ENCODE results near the gene MYH2. TPM values are rescaled to one million over a fixed set of nuclear protein-coding genes. Genes with fewer than 3 reads are reported as not detected.
"Not testable (repeated sequence)": the region's sequence is repeated elsewhere in the genome, so short reads cannot be mapped to it uniquely, and the experiment has no call there.

The MYH2 gene
- not detected for total RNA-seq

- DNase-seq (ENCODE audit: low spot score): no peak
- no peak for ATAC-seq
Observed at GRCh38 chr17:10549096-10549842, at the start of gene MYH2. MYH2 (minus strand) TSS chr17:10549658; CDS start chr17:10547920, 1,738 bp downstream.

- DNase-seq (ENCODE audit: low spot score) (no peak), ATAC-seq (no peak)
Observed at GRCh38 chr17:10598621-10599020, 49.2 kb upstream of the MYH2 start.

DNA sequence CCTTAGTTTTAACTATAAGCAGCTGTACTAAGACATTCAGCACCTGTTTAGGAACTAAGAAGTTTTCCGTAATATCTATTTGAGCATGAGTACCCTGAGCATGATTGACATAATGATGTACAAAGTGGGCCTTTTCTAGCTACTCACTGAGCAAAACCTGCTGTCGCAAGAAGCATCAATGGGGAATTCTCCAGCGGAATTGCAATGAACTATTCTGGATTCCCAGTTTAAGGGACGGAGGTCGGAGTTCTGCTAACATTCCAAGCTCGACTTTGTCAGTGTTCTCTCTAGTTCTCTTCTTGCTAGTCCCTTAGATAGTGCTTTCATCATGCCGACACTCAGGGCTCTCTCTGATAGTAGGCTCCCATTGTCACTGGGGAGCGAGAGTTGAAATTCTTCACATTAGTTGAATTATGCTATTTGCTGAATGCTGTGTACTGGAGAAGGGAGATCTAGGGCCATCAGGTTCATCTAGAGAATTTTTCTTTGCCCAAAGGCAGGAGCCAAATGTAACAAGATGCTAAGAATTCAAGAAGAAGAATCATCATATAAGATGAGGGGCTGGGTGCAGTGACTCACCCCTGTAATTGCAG lies 40.2 kb upstream of the MYH2 start:
- ATAC-seq: no peak
- no peak for DNase-seq (ENCODE audit: low spot score)

- ATAC-seq: no peak
Observed at GRCh38 chr17:10585529-10585928, 36.1 kb upstream of the MYH2 start.

DNA sequence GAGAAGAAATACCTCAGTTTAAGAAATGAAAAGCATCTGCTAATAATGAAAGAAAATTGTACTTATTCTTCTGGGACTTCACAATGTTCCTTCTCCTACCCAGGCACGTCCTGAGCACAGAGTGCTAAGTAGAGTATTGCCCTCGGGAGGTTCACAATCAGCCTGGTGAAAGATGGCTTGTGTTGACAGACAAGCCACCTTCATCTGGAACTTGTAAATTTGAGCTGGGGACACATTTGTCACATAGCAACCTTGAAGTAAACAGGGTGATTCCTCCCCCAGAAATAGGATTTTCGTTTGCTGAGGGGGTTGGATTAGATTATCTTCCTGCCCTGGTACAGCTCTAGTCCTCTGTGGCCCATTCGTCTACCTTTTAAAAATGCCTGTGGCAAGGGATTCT lies 34.4 kb upstream of the MYH2 start:
- DNase-seq (ENCODE audit: low spot score): no peak
- ATAC-seq: no peak

More at GRCh38 chr17:10585529-10585928, 36.1 kb upstream of the MYH2 start:
- no peak for DNase-seq (ENCODE audit: low spot score)

- DNase-seq (ENCODE audit: low spot score) (no peak), ATAC-seq (no peak)
Observed at GRCh38 chr17:10579270-10579669, 29.8 kb upstream of the MYH2 start.

GRCh38 chr17:10574324-10574723 lies 24.9 kb upstream of the MYH2 start:
- no peak for ATAC-seq

GRCh38 chr17:10563991-10564660 lies 14.7 kb upstream of the MYH2 start:
- ATAC-seq (no peak), DNase-seq (ENCODE audit: low spot score) (no peak)

More at GRCh38 chr17:10574324-10574723, 24.9 kb upstream of the MYH2 start:
- DNase-seq (ENCODE audit: low spot score): no peak

DNA sequence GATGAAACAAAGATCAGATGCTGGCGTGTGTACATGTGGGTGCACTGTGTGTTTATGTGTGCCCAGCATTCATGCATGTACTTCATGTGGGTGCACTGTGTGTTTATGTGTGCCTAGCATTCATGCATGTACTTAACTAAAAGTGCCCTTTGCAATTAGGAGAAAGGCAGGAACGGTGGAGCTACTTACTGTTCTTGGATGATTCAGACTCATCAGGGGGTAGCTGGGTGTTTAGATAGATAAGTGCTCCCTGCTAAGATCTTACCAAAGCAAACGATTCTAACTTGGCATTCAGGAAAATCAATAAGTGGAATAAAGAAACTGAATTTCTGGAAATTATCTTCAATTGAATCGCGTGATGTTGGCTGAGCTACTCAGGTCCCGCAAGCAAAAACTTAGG lies 8.6 kb upstream of the MYH2 start:
- ATAC-seq (no peak), DNase-seq (ENCODE audit: low spot score) (no peak)

DNA sequence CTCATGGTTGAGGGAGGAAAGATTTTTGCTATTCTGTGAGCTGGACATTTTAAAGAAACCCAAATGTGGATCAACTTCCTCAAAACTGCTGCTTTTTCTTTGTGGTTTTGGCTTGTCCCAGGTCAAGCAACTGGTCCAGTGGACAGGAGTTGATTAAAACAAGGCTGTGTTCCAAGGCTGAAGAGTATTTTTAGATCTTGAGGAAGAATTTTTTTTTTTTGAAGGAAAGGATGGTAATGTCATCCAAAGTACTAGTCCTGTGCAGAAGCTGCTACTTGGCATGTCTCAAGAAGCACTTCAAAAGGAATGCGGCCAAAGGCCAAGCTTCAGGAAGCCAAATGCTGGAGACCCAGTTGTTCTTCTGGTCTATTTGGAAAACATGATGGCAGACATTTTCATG lies 8.0 kb upstream of the MYH2 start:
- DNase-seq (ENCODE audit: low spot score) (no peak), ATAC-seq (no peak)

DNA sequence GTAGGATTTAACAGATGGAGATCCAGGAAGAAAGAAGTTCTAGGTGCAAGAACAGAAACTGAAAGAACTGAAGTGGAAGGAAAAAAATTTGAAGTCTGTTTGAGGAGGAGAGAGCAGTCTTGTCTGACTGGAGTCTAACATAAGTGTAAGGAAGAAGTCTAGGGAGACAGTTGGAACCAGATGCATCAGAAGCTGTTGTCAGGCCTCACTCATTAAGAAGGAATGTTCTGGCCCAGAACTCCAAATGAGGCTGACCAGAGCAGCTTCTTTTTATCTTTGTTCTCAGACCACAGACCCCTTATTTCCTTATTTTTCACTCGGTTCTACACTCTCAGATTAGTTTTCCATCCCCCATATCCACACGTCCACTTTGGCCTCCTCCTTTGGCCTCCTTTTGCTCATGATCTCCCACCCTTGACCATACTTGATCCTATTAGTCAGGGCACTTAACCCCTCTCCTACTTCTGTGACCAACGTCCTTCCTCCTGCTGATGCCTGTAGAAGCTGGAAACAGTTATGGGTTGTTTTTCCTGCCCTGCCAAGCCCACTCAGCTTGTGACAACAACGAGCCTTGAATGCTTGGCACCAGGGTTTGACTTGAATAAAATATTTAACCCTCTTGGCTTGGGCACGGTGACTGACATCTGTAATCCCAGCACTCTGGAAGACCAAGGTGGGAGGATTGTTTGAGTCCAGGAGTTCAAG lies 7.0 kb upstream of the MYH2 start:
- DNase-seq (ENCODE audit: low spot score) (no peak), ATAC-seq (peak; percentile 15)

DNA sequence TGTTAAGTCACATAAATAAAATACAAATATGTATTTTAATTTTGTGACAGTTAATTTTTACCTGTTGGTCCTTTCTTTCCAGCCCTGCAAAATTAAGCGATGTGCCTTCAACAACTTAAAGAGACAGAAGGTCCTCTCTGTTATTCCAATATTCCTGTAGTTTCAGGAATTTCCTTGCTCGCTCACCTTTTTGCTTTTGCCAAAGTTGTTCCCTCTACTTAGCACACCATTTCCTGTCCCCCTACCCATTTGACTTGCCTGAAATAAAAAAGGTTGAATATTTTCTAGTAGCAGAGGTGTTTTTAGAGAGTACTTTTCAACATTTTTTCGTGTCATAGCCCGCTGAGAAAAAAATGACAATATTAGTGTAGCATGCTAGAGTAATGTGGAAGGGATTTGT lies 556 bp upstream of the MYH2 start:
- ATAC-seq: no peak
- DNase-seq (ENCODE audit: low spot score): no peak

DNA sequence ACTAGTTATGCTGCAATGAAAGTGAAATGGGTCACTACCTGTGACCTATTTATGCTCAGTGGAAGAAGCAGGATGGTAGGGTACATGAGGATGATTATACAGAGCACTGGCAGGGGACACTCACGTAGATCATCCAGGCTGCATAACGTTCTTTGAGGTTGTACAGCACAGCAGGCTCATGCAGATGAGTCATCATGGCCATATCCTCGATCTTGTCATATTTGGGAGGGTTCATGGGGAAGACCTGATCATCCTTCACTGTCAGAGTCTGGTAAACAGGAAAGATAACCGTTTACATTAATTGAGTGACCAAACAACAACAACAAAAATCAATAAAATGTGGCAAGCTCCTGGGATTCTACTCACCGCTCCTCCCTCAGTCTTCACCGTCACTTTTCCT lies 2.1 kb downstream of the MYH2 start:
- ATAC-seq: no peak
- DNase-seq (ENCODE audit: low spot score): no peak

DNA sequence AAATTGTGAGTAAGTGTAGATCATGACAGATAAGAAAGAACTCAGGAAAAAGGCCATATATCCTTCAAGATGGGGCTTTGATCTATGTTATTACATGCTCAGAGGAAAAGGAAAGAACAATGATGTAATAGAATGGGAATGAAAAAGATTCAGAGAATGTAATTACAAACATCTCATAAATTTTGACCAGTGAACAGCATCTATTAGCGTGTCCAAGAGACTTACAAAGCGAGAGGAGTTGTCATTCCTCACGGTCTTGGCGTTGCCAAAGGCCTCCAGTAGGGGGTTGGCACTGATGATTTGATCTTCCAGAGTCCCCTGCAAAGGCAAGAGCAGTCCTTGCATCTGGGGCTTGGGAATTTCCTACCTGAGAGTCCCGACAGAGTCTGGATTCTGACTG lies 6.0 kb downstream of the MYH2 start:
- not testable (repeated sequence) for ATAC-seq

GRCh38 chr17:10541179-10541578 lies 8.3 kb downstream of the MYH2 start:
- not testable (repeated sequence) for ATAC-seq; DNase-seq (ENCODE audit: low spot score)

More for the DNA sequence above, 6.0 kb downstream of the MYH2 start:
- DNase-seq (ENCODE audit: low spot score): not testable (repeated sequence)

DNA sequence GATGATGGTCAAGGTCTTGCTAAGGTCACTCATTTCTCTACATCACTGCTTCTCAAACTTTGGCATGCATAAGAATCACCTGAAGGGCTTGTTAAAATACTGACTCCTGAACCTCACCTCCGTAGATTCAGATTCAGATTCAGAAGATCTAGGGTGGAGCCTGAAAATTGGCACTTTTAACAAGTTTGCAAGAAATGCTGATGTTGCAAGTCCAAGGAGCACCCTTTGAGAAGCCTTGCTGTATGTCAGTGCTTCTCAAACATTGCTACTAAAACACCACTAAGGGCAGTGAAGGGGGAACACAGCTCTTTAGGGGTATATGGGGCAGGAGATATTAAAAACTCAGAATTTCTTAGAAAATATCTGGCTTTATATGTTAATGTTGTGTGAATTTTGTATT lies 17.4 kb downstream of the MYH2 start:
- ATAC-seq (no peak), DNase-seq (ENCODE audit: low spot score) (no peak)

DNA sequence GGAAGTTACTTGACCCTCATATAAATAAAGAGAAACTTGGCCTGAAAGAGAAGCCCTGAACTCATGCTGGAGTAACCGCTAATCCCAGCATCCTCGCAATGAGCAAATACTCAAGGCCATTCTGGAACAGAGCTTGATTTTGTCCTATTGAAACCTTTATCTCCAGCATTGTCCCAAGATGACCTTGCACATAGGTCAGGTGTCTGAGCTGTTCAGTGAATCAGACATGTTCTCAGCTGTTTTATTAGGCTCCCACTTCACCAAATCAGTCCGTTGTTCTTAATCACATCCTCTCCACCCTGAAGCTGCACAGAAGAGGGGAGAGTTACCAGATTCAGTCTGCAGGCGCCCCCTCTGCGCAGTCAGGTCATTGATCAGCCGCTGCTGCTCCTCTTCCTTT lies 22.0 kb downstream of the MYH2 start:
- ATAC-seq (no peak), DNase-seq (ENCODE audit: low spot score) (no peak)

- no peak for ATAC-seq
Observed at GRCh38 chr17:10526517-10526916, 22.9 kb downstream of the MYH2 start.

GRCh38 chr17:10523064-10523463 lies 26.4 kb downstream of the MYH2 start:
- DNase-seq (ENCODE audit: low spot score) (no peak), ATAC-seq (no peak)

More at GRCh38 chr17:10526517-10526916, 22.9 kb downstream of the MYH2 start:
- no peak for DNase-seq (ENCODE audit: low spot score)

GRCh38 chr17:10521949-10522348 lies 27.5 kb downstream of the MYH2 start:
- ATAC-seq (no peak), DNase-seq (ENCODE audit: low spot score) (no peak)

GRCh38 chr17:10518271-10519037 lies 31.0 kb downstream of the MYH2 start, which contains the start of gene MYH1:
MYH1 (minus strand) TSS chr17:10518542; CDS start chr17:10516642, 1,900 bp downstream.
- no peak for DNase-seq (ENCODE audit: low spot score)

More at GRCh38 chr17:10518271-10519037, 31.0 kb downstream of the MYH2 start, which contains the start of gene MYH1:
- ATAC-seq: no peak
